Measurements from ENCODE around the gene CD300A.
A peak's percentile ranks its signal among the peaks of the same experiment; 100 is the strongest.
"Not testable (repeated sequence)": the region's sequence is repeated elsewhere in the genome, so short reads cannot be mapped to it uniquely, and the experiment has no call there.

CD300A gene

DNA sequence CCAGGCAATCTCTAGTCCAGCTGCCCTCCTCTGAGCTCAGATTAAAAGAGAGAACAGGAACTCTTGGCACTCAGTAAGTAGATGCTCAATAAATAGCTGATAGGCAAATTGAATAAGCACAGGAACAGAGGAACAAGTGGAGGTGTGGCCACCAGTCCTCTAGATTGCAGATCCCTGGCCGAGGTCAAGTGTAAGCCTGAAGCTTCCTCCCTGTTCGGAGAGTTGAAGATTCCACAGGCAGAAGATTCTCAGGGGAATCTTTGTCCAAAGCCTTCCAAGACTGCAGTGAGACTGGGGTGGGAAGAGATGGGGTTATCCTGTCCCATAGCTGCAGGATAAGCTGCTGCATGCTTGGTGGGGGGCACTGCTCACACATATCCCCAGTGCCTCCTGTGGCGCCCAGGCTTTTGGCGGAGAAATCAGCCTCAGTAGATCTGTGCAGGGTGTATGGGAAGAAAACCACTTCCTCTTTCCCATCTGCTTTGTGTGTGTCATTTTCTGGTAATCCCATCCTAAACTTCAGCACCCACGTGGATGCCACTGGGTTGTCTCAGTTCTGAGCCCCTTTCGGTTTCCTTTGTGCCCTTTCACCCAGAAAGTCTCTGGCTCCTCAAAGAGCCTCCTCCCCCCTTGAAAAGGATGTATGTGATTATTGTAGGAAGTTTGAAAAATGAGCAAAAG, 12.1 kb downstream of the CD300A start:
- DNase-seq (ENCODE audit: low read depth in 2 of 2): no peak

DNA sequence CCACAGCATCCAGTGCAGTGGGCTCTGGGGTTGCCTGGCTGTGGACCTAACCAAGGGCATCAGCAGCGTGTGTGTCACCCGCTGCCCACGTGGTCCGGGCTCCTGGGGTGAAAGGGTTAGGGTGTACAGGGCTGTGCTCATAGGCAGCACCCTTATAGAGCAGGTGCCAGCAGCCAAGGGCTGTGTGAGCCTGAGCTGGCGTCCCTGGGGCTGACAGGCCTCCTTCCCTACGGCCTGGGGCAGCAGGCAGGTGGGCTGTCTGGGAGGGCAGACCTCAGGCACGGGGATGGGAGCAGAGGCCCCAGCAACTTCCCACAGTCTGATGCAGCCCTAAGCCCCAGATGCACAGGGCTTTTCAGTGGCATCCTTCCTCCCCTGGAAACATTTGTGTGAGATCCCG, 13.9 kb downstream of the CD300A start:
- DNase-seq (ENCODE audit: low read depth in 2 of 2): no peak

DNA sequence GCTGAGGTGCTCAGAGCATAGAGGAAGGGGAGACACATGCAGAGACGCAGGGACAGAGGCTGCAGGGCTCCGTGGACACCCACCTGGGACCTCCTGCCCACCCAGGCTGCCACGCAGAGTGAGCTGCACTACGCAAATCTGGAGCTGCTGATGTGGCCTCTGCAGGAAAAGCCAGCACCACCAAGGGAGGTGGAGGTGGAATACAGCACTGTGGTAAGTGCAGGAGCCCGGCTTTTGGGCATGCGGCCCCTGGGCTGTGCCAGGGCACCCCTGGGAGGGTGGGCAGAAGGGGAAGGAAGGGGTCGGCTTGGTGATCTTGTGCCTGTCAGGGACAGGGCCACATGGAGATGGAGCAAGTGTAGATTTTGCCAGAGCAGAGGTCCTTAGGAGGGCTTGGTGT, 15.2 kb downstream of the CD300A start:
- no peak for DNase-seq (ENCODE audit: low read depth in 2 of 2)

DNA sequence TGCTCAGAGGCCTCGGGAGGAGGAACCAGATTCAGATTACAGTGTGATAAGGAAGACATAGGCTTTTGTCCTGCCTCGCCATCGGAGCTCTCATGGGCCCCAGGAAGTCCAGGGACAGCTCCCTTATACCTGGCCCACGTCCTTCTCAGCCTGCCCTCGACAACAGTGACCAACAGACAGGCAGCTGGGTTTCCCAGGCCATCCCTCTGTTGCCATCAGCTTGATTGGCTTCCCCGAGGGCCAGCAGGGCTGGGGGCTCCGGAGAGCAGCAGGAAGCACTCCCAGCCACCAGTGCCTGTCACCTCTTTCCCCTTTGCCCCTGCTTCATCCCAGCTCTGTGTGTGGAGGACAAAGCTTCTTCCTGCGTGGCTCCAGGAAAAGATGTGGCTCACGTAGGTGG, 17.6 kb downstream of the CD300A start:
- no peak for DNase-seq (ENCODE audit: low read depth in 2 of 2)

DNA sequence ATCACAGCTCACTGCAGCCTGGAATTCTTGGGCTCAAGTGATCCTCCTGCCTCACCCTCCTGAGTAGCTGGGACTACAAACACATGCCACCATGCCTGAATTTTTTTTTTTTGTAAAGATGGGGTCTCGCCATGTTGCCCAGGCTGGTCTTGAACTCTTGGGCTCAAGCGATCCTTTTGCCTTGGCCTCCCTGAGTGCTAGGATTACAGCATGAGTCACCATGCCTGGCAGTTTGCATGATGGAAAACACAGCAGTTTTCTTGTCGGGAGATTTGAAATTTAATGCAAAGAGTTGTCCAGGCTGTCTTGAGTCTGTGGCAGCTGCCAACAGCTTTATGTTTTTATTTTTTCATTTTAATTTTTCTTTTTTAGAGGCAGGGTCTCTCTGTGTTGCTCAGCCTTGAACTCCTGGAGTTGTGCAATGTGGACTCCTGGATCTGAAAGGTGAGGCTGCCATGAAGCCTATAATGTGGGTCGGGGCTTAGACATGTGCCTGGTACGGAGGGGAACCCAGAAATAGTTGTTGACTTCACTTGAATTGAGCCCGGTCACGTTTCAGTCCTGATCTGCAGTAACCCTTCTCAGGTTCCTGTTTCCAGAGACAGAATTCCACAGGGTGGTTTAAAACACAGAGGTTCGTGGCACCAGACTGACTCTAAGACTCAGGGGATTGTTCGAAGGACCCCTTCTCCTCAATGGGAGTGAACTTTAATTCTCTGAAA, 18.7 kb downstream of the CD300A start:
- no peak for DNase-seq (ENCODE audit: low read depth in 2 of 2)

DNA sequence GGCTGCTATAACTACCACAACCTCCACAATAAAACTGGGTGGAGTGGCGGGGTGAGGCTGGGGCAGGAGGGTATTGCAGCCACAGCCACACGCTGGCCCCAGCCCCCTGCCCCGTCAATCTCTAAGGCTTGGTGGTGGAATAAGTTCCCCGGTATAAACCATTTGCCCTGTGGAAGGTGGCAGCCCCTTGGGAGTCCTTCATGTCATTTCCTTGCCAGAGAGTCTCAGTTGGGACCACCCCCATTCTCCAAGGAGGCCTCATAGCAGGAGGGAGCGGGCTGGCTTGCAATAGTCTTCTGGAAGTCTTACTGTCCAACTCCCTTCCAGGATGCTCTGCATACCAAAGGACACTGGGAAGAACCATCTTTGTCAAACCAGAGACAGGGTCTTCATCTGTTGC, 19.4 kb downstream of the CD300A start:
- DNase-seq (ENCODE audit: low read depth in 2 of 2): no peak

DNA sequence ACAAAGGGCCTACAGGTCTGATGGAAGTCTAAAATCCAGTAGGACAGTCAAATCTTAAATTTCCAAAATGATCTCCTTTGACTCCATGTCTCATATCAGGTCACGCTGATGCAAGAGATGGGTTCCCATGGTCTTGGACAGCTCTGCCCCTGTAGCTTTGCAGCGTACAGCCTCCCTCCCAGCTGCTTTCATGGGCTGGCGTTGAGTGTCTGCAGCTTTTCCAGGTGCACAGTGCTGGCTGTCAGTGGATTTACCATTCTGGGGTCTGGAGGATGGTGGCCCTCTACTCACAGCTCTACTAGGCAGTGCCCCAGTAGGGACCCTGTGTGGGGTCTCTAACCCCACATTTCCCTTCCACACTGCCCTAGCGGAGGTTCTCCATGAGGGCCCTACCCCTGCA, 21.8 kb downstream of the CD300A start:
- not testable (repeated sequence) for DNase-seq (ENCODE audit: low read depth in 2 of 2)

DNA sequence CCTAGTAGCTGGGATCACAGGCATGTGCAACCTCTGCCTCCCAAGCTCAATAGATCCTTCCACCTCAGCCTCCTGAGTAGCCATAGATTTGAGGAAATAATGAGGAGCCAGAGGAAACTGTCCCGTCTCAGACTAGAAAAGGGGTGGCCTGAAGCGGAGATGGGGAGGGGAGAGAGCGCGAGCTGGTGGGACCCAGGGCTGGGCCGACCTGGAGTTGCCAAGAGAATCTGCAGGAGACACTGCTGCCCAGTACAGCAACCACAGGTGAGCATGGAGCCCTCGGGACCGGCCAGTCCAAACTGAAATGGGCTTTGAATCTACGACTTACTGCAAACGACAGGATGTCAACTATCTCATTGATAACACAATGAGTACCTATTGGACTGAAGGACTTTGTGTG, 24.3 kb downstream of the CD300A start:
- DNase-seq (ENCODE audit: low read depth in 2 of 2): no peak

DNA sequence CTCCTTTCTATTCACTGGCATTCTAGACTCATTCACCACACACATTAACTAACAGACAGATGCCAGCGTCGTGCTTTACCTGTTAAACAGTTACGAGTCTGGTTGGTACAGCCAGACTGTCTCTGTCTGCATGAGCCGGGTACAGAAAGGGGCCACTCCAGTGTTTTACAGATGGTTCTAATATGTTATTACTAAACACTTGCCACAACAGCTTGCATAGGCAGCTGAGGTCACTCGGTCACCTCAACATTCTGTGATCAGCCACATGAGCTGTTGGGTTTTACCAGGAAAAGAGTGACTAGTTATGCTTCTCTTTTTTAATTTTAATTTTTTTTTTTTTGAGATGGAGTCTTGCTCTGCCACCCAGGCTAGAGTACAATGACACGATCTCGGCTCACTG, 25.2 kb downstream of the CD300A start:
- DNase-seq (ENCODE audit: low read depth in 2 of 2): no peak

DNA sequence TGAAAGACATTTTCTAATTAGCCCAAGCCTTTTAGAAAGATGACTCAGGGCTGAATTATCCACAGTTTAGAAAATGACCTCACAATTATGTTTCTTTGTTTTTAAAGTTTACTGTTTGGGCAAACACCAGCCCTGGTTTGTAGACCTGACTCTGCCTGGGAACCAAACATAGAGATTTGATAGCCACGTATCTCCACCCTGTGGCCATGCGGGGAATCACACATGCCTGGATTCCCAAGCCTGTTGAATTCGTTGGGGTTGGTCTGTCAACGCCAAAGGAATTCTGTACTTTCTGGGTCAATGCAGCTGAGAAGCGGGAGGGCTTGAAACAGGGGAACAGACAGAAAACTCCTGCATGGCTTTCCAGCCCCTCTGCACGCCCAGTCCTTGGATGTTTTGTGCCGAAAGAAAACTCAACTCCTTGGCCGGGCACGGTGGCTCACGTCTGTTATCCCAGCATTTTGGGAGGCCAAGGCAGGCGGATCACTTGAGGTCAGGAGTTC, 26.9 kb downstream of the CD300A start:
- DNase-seq (ENCODE audit: low read depth in 2 of 2): peak in 1 of 2 experiments; percentile 7

DNA sequence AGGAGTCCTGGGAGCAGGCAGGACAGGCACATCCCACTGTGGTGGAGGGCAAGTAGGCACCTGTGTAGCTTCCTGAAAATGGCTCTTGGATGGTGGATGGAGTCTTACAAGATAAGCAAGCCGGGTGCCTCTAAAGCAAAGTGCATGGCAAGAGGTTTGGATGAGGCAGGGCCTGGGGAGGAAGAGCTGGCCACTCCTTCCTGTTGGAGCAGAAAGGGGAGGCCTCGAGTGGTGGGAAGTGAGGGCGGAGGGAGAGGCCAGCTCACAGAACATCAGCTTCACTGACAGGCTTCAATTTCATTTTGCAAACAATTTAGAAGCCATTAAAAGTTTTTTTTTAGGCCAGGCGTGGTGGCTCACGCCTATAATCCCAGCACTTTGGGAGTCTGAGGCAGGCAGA, 31.0 kb downstream of the CD300A start:
- DNase-seq (ENCODE audit: low read depth in 2 of 2): no peak

DNA sequence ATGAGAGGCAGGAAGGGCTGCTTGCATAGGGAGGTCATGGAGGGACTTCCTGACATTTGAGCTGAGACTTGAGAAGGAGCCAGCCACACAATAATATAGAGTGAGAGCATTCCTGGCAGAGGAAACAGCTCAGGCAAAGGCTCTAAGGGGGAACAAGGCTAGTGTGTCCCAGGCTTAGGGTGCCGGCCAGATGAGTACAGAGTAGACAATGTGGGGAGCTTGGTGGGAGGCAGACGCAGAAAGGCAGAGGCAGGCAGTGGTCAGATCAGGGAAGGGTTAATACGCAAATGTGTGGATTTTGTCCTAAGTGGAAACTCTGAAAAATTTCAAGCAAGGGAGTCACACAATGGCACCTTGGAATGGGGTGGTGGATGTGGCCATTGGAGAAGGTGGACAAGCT, 33.6 kb downstream of the CD300A start:
- no peak for DNase-seq (ENCODE audit: low read depth in 2 of 2)

DNA sequence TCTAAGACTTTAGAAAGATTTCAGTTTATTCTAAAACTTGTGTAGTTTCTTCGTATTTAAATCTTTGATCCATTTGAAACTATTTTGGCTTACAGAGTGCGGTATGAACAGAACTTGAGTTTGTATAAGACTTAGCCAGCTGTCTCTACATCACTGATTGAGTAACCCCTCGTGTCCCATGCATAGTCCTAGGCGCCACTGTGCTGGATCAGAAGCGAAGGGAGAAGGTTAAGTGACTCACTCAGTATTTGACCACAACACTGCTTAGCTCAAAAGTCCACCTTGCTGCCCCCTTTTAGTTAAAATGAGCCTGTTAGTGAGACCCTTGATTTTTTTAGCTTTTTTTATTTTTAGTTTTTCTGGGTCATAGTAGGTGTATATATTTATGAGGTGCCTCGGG, 36.4 kb downstream of the CD300A start:
- DNase-seq (ENCODE audit: low read depth in 2 of 2): no peak

DNA sequence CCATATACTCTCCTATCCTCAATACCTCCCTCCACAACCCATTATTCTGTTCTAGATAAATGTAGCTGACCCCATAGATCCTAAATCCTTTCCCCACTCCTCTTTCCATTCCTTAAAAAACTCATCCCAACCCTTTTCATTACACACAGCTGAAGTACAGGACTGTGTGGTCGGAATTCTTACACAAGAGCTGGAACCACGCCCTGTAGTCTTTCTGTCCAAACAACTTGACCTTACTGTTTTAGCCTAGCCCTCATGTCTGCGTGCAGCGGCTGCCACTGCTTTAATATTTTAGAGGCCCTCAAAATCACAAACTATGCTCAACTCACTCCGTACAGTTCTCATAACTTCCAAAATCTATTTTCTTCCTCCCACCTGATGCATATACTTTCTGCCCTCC, 37.5 kb downstream of the CD300A start:
- not testable (repeated sequence) for DNase-seq (ENCODE audit: low read depth in 2 of 2)

DNA sequence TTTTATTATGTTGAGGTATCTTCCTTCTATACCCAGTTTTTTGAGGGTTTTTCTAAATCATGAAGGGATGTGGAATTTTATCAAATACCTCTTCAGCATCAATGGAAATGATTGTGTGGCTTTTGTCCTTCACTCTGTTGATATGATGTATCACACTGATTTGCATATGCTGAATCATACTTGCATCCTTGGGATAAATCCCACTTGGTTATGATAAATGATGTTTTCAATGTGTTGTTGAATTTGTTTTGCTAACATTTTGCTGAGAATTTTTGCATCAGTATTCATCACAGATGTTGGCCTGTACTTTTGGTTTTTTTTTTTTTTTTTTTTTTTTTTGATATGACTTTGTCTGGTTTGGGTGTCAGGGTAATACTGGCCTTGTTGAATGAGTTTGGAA, 41.7 kb downstream of the CD300A start:
- no peak for DNase-seq (ENCODE audit: low read depth in 2 of 2)

DNA sequence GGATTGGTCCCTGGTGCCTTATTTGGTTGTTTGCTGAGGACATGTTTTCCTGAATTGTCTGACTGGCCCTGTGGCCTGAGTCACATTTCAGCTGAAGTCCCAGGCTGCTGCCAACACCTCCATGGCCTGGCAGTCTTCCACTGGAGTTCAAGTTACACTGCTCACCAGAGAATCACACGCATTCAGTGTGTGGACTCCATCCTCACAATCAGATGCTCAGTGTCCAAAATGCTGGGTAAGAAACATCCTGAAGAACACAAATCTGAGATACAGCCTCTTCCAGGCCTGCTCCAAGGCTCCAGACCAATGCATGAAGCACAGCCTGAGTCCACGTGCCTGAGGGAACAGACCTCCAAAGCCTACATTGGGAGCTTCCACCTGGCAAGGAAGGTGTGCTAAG, 45.6 kb downstream of the CD300A start:
- no peak for DNase-seq (ENCODE audit: low read depth in 2 of 2)

DNA sequence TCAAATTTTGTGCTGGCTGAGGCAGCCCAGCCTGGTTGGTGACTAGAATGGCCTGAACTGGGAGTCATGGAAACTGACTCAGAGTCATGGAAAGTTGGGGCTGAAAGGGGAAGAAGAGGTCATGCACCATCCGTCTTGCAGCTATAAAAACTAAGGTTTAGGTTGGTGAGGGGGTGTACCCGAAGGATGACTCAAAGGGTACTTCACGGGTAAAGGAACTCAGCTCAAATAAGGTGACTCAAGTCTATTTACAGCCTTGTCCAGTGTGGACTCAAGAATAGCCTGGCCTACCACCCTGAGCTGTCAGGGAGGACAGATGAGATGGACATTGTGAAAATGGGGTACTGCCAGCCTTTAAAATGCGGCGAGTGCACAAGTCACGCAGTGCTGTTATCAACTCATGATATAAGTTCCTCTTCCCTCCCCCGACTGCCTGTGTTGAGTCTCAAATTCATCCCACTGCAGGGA, 46.2 kb downstream of the CD300A start:
- DNase-seq (ENCODE audit: low read depth in 2 of 2): no peak

DNA sequence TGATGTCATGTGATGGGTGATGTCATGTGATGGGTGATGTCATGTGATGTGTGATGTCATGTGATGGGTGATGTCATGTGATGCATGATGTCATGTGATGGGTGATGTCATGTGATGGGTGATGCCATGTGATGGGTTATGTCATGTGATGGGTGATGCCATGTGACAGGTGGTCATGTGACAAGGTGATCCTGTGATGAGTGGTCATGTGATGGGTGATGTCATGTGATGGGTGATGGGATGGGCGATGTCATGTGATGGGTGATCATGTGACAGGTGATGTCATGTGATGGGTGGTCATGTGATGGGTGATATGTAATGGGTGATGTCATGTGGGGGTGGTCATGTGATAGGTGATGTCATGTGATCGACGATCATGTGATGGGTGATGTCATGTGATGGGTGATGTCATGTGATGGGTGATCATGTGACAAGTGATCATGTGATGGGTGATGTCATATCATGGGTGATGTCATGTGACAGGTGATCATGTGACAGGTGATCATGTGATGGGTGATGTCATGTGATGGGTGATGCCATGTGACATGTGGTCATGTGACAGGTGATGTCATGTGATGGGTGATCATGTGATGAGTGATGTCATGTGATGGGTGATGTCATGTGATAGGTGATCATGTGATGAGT, 47.7 kb downstream of the CD300A start:
- DNase-seq (ENCODE audit: low read depth in 2 of 2): no peak

DNA sequence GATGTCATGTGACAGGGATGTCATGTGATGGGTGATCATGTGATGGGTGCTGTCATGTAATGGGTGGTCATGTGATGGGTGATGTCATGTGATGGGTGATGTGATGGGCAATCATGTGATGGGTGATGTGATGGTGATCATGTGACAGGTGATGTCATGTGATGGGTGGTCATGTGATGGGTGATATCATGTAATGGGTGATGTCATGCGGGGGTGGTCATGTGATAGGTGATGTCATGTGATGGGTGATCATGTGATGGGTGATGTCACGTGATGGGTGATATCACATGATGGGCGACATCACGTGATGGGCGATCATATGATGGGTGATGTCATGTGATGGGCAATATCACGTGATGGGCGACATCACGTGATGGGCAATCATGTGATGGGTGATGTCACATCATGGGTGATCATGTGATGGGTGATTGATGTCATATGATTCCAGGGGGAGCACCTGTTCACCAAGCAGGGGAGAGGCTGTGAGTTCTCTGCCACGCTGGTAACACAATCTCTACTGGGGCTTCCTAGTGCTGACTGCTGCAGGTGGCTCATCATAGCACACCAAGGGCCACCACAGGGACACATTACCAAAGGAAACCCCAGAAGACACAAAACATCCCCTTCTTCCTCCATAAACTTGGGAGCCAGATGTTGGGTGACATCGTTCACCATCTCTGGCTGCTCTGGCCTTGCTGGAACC, 48.3 kb downstream of the CD300A start:
- no peak for DNase-seq (ENCODE audit: low read depth in 2 of 2)

DNA sequence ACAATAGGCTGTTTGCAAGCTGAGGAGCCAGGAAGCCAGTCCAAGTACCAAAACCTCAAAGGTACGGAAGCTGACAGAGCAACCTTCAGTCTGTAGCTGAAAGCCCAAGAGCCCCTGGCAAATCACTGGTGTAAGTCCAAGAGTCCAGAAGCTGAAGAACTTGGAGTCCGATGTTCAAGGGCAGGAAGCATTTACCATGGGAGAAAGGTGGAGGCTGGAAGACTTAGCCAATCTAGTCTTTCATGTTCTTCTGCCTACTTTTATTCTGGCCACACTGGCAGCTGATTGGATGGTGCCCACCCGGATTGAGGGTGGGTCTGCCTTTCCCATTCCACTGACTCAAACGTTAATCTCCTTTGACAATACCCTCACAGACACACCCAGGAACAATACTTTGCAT, 49.5 kb downstream of the CD300A start:
- DNase-seq (ENCODE audit: low read depth in 2 of 2): no peak

DNA sequence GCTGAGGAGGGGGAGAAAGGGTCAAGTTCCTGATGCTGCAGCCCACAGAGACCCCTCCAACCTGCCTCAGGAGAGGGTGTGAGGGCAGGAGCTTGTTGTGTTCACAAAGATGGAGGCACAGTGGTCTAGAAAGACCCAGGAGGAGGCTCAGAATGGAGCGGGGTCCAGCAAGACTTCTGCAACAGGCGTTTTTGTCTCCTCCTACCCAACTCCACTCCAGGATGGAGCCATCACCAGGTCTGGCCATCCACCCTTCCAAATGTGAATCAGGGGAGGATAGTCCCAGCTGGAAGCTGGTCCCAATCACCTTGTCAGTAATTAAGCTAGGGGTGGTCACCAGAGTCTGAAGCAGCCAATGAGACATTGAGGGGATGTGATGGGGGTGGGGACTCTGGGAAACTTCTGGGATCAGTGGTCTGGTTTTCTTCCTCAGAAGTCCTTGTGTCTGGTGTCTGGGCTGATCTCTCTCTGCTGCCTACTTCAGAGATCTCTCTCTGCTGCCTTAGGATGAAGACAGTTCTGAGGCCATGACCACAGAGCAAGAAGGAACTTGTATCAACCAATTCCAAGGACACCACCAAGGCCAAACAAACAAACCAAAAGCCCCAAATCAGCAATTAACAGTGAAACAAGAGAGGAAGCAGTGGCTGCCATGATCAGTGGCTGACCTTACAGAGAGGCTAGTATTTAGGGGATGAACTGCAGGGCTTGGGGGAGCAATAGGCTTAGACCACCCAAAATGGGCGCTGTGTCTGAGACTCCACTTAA, 50.3 kb downstream of the CD300A start:
- no peak for DNase-seq (ENCODE audit: low read depth in 2 of 2)
